DND-41 (cell line): Measurements from ENCODE around the gene TRAPPC14.

Source experiments
- ATAC-seq: fragments of 200-7000 bp; cut with Tn5 transposase; 3 replicates; pipeline ENCODE4 v1.9.1; 2021; ENCODE audit warnings: low read depth; ENCODE audit not compliant: insufficient read depth
- DNase-seq: peaks from one replicate; pipeline ENCODE4 v3.0.0-alpha.2; 2020
- H2AFZ ChIP-seq: 2 replicates; pipeline ENCODE4 v1.6.0; 2012; ENCODE audit warnings: low read depth, low read length
- H3K27ac ChIP-seq: 2 replicates; pipeline ENCODE4 v1.5.1; 2012; ENCODE audit warnings: low read length, inconsistent platforms
- H3K27me3 ChIP-seq: fragments of 200-600 bp; sonication (generic); 2 replicates; pipeline ENCODE4 v1.6.0; 2012; ENCODE audit warnings: low read length, mild to moderate bottlenecking, inconsistent platforms; ENCODE audit not compliant: insufficient read depth, poor library complexity
- H3K36me3 ChIP-seq: 2 replicates; pipeline ENCODE4 v1.5.1; 2012; ENCODE audit warnings: low read length, inconsistent platforms; ENCODE audit not compliant: insufficient read depth
- H3K4me1 ChIP-seq: 2 replicates; pipeline ENCODE4 v1.5.1; 2012; ENCODE audit warnings: mild to moderate bottlenecking, low read length; ENCODE audit not compliant: insufficient read depth
- H3K4me2 ChIP-seq: 2 replicates; pipeline ENCODE4 v1.6.0; 2012; ENCODE audit warnings: mild to moderate bottlenecking, moderate library complexity, low read length, inconsistent platforms; ENCODE audit not compliant: insufficient read depth
- H3K4me3 ChIP-seq, 2 experiments: fragments of 200-600 bp in 1 of 2; shearing (Covaris generic) in 1 of 2; 2 replicates each; pipeline ENCODE4 v1.5.1; 2012 to 2016; ENCODE audit warnings: inconsistent platforms in 2 of 2, low read length in 2 of 2, mild to moderate bottlenecking in 2 of 2, low read depth in 1 of 2, moderate library complexity in 1 of 2
- H3K79me2 ChIP-seq: 2 replicates; pipeline ENCODE4 v1.6.0; 2012; ENCODE audit warnings: low read length, inconsistent platforms; ENCODE audit not compliant: insufficient read depth
- H3K9ac ChIP-seq: 2 replicates; pipeline ENCODE4 v1.6.0; 2012; ENCODE audit warnings: low read depth, mild to moderate bottlenecking, inconsistent platforms, low read length, moderate library complexity
- H3K9me3 ChIP-seq: 2 replicates; pipeline ENCODE4 v1.5.1; 2012; ENCODE audit warnings: low read length, moderate library complexity, mild to moderate bottlenecking, inconsistent platforms; ENCODE audit not compliant: insufficient read depth, severe bottlenecking
- H4K20me1 ChIP-seq: 2 replicates; pipeline ENCODE4 v1.6.0; 2012; ENCODE audit warnings: low read length; ENCODE audit not compliant: insufficient read depth
- CTCF ChIP-seq: IDR thresholded peaks from 2 replicates; pipeline ENCODE4 v1.5.1; 2012; ENCODE audit warnings: borderline replicate concordance, low read length, moderate library complexity, mild to moderate bottlenecking; ENCODE audit not compliant: poor library complexity, severe bottlenecking; ENCODE audit errors: extremely low read depth
- EZH2 ChIP-seq: IDR thresholded peaks from 3 replicates; pipeline ENCODE4 v1.6.1; 2012; ENCODE audit warnings: borderline replicate concordance, low read depth, mild to moderate bottlenecking, moderate library complexity, low read length, inconsistent platforms; ENCODE audit not compliant: severe bottlenecking

Gene TRAPPC14

DNA sequence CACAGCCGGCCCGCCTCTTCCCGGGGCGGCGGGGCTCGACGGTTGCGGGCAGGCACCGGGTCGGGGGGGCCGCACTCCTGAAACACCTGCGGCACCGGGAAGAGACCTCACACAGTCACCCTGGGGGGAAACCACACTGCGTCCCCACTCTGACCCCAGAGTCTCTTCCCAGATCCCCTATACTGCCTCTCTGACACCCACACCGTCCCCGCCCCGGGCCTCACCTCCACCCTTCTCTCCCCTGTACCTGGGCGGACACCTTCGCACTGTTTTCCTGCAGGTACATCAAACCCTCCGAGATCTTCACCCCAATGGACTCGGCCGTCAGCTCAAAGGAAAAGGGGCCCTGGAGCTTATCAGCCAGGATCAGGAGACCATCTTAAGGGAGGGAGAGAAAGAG is 13.3 kb upstream of the TRAPPC14 start:
- H2AFZ ChIP-seq: no peak overlapping the region
- peaks cover 7% of the 10 kb centered on the region for H3K27me3 ChIP-seq
- no peak overlapping the region for H3K4me2 ChIP-seq
- ATAC-seq (no peak), DNase-seq (no peak)
- H3K4me1 ChIP-seq: peaks cover 43% of the 10 kb centered on the region
- peaks cover 4% of the 10 kb centered on the region for H3K79me2 ChIP-seq
- no peak overlapping the region for H3K4me3 ChIP-seq
- H3K9me3 ChIP-seq: no peaks in the 10 kb centered on the region
- no peak overlapping the region for H3K9ac ChIP-seq
- H3K27ac ChIP-seq: no peak overlapping the region
- H4K20me1 ChIP-seq: peaks cover 2% of the 10 kb centered on the region; the same call in 1 of the 2 replicates
- peaks cover 18% of the 10 kb centered on the region for H3K36me3 ChIP-seq
- TF ChIP-seq EZH2 (no peak), CTCF (no peak)

DNA sequence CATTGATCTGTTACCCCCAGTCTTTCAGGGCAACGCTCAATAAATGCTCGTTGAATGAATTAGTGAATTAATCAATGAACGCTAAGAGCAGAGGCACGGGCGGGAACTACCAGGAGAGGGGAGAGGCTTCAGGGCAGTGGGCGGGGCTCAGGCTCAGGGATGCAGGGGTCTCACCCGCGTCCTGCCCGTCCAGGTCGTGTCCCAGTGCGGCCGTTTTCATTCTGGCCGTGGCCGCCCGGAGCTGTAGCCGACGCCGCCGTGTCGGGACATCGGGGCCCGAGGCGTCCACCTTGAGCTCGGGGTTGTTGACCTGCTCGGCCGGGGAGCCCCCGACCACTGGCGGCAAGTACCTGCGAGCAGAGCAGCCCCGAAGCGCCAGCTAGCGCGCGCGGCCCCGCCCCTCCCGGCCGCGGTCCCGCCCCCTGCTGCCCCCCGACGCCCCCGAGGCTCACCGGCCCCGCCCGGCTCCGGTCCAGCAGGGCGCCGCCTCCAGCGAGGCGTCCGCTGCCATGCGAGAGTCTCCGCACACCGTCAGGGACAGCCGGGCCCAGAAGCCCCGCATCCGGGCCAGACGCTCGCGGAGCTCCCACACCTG is 12.7 kb upstream of the TRAPPC14 start:
- Histone ChIP-seq H3K27me3 (peaks cover 7% of the 10 kb centered on the region), H3K9me3 (no peaks in the 10 kb centered on the region), H3K36me3 (peaks cover 18% of the 10 kb centered on the region), H3K27ac (no peak overlapping the region), H4K20me1 (no peaks in the 10 kb centered on the region), H3K4me3 (no peak overlapping the region), H3K4me2 (no peak overlapping the region), H3K79me2 (0 out of 2 replicates have a peak, but pooled peaks cover under 1% of the 10 kb centered on the region), H3K4me1 (peaks cover 37% of the 10 kb centered on the region), H2AFZ (no peak overlapping the region), H3K9ac (no peak overlapping the region)
- DNase-seq (no peak), ATAC-seq (no peak)
- TF ChIP-seq EZH2: no peak
- TF ChIP-seq CTCF: no peak

DNA sequence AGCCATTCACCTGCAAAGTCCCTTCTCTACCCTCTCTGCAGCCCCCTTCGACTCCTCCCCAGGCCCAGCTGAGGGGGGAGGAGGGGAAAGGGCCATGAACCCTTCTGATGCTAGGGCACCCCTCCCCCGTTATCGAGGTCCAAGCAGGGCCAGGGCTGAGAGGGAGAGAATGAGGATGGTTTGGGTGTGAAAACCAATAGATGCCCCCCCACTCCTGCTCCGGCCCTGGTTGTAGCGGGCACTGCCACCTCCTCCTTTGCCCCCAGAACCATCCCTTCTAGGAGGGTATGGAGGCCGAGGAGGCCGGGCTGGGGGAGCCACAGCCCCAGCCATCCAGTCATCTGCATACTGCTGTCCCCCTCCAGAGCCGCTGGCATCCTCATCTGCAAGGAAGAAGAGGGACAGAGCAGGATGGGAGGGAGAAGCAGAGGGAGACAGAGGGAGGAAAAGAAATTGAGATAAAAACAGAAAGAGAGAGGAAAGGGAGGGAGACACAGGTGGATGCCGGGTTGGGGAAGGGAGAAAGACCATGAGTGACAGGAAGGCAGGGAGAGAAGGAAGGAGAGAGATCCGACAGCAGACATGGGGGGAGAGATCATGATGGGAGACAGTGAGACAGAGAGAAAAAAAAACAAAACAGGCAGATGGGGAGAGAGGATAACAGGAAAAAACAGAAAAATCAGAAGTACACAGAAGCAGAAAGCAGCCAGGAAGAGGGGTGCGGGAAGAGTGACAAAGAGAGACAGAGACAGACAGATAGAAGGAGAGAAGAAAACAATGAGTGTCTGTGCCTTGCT is 11.8 kb upstream of the TRAPPC14 start:
- no peak for TF ChIP-seq CTCF
- no peak for TF ChIP-seq EZH2
- Histone ChIP-seq H4K20me1 (no peaks in the 10 kb centered on the region), H3K27me3 (peaks cover 7% of the 10 kb centered on the region), H2AFZ (no peak overlapping the region), H3K4me3 (no peak overlapping the region), H3K4me1 (peaks cover 29% of the 10 kb centered on the region), H3K79me2 (no peaks in the 10 kb centered on the region), H3K9ac (no peak overlapping the region), H3K36me3 (peaks cover 16% of the 10 kb centered on the region), H3K27ac (no peak overlapping the region), H3K9me3 (no peaks in the 10 kb centered on the region), H3K4me2 (no peak overlapping the region)
- DNase-seq: no peak
- ATAC-seq: no peak
